ENCODE measurements around the gene NEK8. TPM values are rescaled to one million over a fixed set of nuclear protein-coding genes. Genes with fewer than 3 reads are reported as not detected.

NEK8 gene
- total and polyA plus RNA-seq, 9 of the 15 experiments (the other 6 are each of a cell fraction or from before 2014, with no cell fraction given), result 0.98 to 16.6 (median 4.6) TPM

DNA sequence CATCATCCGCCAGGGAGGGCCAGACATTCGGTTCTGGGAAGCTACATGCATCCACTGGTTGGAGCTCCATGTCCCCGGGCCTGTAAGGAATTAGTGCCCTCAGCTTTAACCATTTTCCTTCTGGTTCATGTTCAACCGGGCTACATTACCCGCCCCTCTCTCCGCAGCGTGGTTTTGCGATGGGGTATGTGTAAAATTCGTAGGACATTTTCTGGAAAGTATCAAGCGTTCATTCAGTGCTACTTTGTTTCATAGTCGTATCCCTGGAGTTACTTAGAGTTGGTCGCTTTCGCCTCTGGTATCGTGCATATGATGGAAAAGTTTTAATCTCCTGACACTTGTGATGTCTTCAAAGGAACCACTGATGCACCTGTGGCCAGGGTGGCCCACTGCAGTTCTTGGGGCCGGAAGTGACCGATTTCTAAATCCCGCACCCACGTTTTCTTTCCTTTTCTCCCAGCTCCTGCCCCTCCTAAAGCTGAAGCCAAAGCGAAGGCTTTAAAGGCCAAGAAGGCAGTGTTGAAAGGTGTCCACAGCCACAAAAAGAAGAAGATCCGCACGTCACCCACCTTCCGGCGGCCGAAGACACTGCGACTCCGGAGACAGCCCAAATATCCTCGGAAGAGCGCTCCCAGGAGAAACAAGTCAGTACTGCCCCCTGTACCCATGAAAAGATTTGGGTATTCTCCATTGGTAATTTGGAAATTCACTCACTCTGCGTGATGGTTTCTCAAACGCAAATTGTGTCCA lies 8.2 kb upstream of the NEK8 start (continued):
- TF ChIP-seq ZNF23 (CRISPR knock-in tag; IDR thresholded peaks at IDR 0.05) (0 out of 2 replicates have a peak, but pooled peaks have one; percentile 55), ZNF124 (CRISPR knock-in tag; IDR thresholded peaks at IDR 0.05) (no peak), ZNF253 (CRISPR knock-in tag; conservative IDR thresholded peaks at IDR 0.05) (no peak; the same call in 1 of the 2 replicates), COPS2 (conservative IDR thresholded peaks at IDR 0.05) (no peak), U2AF1 (optimal IDR thresholded peaks at IDR 0.05; ENCODE audit: low read depth, low read length) (no peak), ZNF766 (CRISPR knock-in tag; conservative IDR thresholded peaks at IDR 0.05) (no peak), NCOA6 (IDR thresholded peaks at IDR 0.05) (no peak), SMAD4 (CRISPR knock-in tag; conservative IDR thresholded peaks at IDR 0.05) (no peak), MLLT1 (IDR thresholded peaks at IDR 0.05) (peak in 1 of 2 experiments; percentile 11; a peak in 2 of 4 replicates), ZZZ3 (IDR thresholded peaks at IDR 0.05) (no peak), MBD1 (CRISPR knock-in tag; IDR thresholded peaks at IDR 0.05) (no peak)
- TF ChIP-seq, protein P1, sequence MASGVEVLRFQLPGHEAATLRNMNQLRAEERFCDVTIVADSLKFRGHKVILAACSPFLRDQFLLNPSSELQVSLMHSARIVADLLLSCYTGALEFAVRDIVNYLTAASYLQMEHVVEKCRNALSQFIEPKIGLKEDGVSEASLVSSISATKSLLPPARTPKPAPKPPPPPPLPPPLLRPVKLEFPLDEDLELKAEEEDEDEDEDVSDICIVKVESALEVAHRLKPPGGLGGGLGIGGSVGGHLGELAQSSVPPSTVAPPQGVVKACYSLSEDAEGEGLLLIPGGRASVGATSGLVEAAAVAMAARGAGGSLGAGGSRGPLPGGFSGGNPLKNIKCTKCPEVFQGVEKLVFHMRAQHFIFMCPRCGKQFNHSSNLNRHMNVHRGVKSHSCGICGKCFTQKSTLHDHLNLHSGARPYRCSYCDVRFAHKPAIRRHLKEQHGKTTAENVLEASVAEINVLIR (CRISPR knock-in tag; IDR thresholded peaks at IDR 0.05), result no peak
- TF ChIP-seq, protein P2, sequence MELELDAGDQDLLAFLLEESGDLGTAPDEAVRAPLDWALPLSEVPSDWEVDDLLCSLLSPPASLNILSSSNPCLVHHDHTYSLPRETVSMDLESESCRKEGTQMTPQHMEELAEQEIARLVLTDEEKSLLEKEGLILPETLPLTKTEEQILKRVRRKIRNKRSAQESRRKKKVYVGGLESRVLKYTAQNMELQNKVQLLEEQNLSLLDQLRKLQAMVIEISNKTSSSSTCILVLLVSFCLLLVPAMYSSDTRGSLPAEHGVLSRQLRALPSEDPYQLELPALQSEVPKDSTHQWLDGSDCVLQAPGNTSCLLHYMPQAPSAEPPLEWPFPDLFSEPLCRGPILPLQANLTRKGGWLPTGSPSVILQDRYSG (tag; conservative IDR thresholded peaks at IDR 0.05; ENCODE audit: low read depth), result no peak

All from K562 (cell line).